ENCODE data around the gene HDGFL2. TPM values are rescaled to one million over a fixed set of nuclear protein-coding genes. Genes with fewer than 3 reads are reported as not detected.

Gene HDGFL2
- total and polyA plus RNA-seq, 2 donors from 2014 or later: 37.8 to 38.8 TPM

- TF ChIP-seq CTCF (IDR thresholded peaks at IDR 0.05; ENCODE audit: borderline replicate concordance, extremely low read depth, insufficient read depth): no peak
- Histone ChIP-seq H3K36me3 (ENCODE audit: control insufficient read depth in 2 of 3, insufficient read depth in 3 of 3, low read length in 3 of 3) (peaks cover 0 to 2% (median 0%) of the 10 kb centered on the region in 3 donors), H3K4me1 (ENCODE audit: control insufficient read depth in 2 of 3, insufficient read depth in 2 of 3, low read depth in 1 of 3, low read length in 3 of 3) (no peaks in the 10 kb centered on the region), H3K9ac (ENCODE audit: low read length in 3 of 3) (no peak overlapping the region), H3K4me3 (ENCODE audit: low read length in 3 of 3) (no peak overlapping the region), H3K9me3 (ENCODE audit: control insufficient read depth in 2 of 3, insufficient read depth in 1 of 3, low read length in 3 of 3) (no peaks in the 10 kb centered on the region), H3K27me3 (ENCODE audit: control insufficient read depth, insufficient read depth, low read length) (no peaks in the 10 kb centered on the region), H3K27ac (ENCODE audit: low read depth in 2 of 2, low read length in 2 of 2) (no peak overlapping the region)
- DNase-seq (no peak), FAIRE-seq (no peak)
- intact Hi-C loops (cut with DNase I): no loop called here
Measured at GRCh38 chr19:4425537-4425936, 46.6 kb upstream of the HDGFL2 start.

- no peak for FAIRE-seq
- no peak overlapping the region for H3K9ac ChIP-seq (ENCODE audit: low read length in 3 of 3)
- H3K4me3 ChIP-seq (ENCODE audit: low read length in 3 of 3): no peak overlapping the region
- no peaks in the 10 kb centered on the region for H3K9me3 ChIP-seq (ENCODE audit: control insufficient read depth in 2 of 3, insufficient read depth in 1 of 3, low read length in 3 of 3)
- no peaks in the 10 kb centered on the region for H3K27me3 ChIP-seq (ENCODE audit: control insufficient read depth, insufficient read depth, low read length)
- H3K4me1 ChIP-seq (ENCODE audit: control insufficient read depth in 2 of 3, insufficient read depth in 2 of 3, low read depth in 1 of 3, low read length in 3 of 3): no peaks in the 10 kb centered on the region
- no peak for TF ChIP-seq CTCF (IDR thresholded peaks at IDR 0.05; ENCODE audit: borderline replicate concordance, extremely low read depth, insufficient read depth)
- peaks cover 0 to 2% (median 0%) of the 10 kb centered on the region in 3 donors for H3K36me3 ChIP-seq (ENCODE audit: control insufficient read depth in 2 of 3, insufficient read depth in 3 of 3, low read length in 3 of 3)
- no peak overlapping the region for H3K27ac ChIP-seq (ENCODE audit: low read depth in 2 of 2, low read length in 2 of 2)
- intact Hi-C loops (cut with DNase I): no loop called here
- DNase-seq: no peak
Measured at GRCh38 chr19:4428326-4428975, 43.6 kb upstream of the HDGFL2 start.

- FAIRE-seq (no peak), DNase-seq (no peak)
- H3K4me3 ChIP-seq (ENCODE audit: low read length in 3 of 3): no peak overlapping the region
- H3K9me3 ChIP-seq (ENCODE audit: control insufficient read depth in 2 of 3, insufficient read depth in 1 of 3, low read length in 3 of 3): no peaks in the 10 kb centered on the region
- peaks cover 0 to 2% (median 0%) of the 10 kb centered on the region in 3 donors for H3K36me3 ChIP-seq (ENCODE audit: control insufficient read depth in 2 of 3, insufficient read depth in 3 of 3, low read length in 3 of 3)
- H3K4me1 ChIP-seq (ENCODE audit: control insufficient read depth in 2 of 3, insufficient read depth in 2 of 3, low read depth in 1 of 3, low read length in 3 of 3): no peaks in the 10 kb centered on the region
- no peak for TF ChIP-seq CTCF (IDR thresholded peaks at IDR 0.05; ENCODE audit: borderline replicate concordance, extremely low read depth, insufficient read depth)
- H3K27ac ChIP-seq (ENCODE audit: low read depth in 2 of 2, low read length in 2 of 2): no peak overlapping the region
- no peak overlapping the region for H3K9ac ChIP-seq (ENCODE audit: low read length in 3 of 3)
- H3K27me3 ChIP-seq (ENCODE audit: control insufficient read depth, insufficient read depth, low read length): no peaks in the 10 kb centered on the region
- intact Hi-C loops (cut with DNase I): no loop called here
Measured at GRCh38 chr19:4429256-4429655, 42.8 kb upstream of the HDGFL2 start.

GRCh38 chr19:4429771-4430171, 42.3 kb upstream of the HDGFL2 start:
- no peak for FAIRE-seq
- Histone ChIP-seq H3K4me1 (ENCODE audit: control insufficient read depth in 2 of 3, insufficient read depth in 2 of 3, low read depth in 1 of 3, low read length in 3 of 3) (no peaks in the 10 kb centered on the region), H3K4me3 (ENCODE audit: low read length in 3 of 3) (no peak overlapping the region), H3K36me3 (ENCODE audit: control insufficient read depth in 2 of 3, insufficient read depth in 3 of 3, low read length in 3 of 3) (peaks cover 0 to 2% (median 0%) of the 10 kb centered on the region in 3 donors), H3K9ac (ENCODE audit: low read length in 3 of 3) (no peak overlapping the region), H3K27ac (ENCODE audit: low read depth in 2 of 2, low read length in 2 of 2) (no peak overlapping the region), H3K9me3 (ENCODE audit: control insufficient read depth in 2 of 3, insufficient read depth in 1 of 3, low read length in 3 of 3) (no peaks in the 10 kb centered on the region), H3K27me3 (ENCODE audit: control insufficient read depth, insufficient read depth, low read length) (no peaks in the 10 kb centered on the region)
- no peak for TF ChIP-seq CTCF (IDR thresholded peaks at IDR 0.05; ENCODE audit: borderline replicate concordance, extremely low read depth, insufficient read depth)
- intact Hi-C loops (cut with DNase I): no loop called here
- DNase-seq: peak in 4 of 5 donors; percentile 77 to 87 (median 84)
